PC-3 (cell line): ENCODE measurements around the gene ITIH3. TPM values are rescaled to one million over a fixed set of nuclear protein-coding genes. Genes with fewer than 3 reads are reported as not detected.
A peak's percentile ranks its signal among the peaks of the same experiment; 100 is the strongest.

Experiments used
- ATAC-seq: fragments of 200-7000 bp; cut with Tn5 transposase; 2 replicates; pipeline ENCODE4 v1.9.1; 2020; ENCODE audit warnings: mild to moderate bottlenecking, moderate library complexity
- BruUV-seq: library from RNA; stranded (reverse); fragments of 400-500 nt; replicated peaks from 2 replicates; lab custom pipeline; 2021; lab: Mats Ljungman, UMichigan
- CTCF ChIA-PET: fragments of 300-600 bp; sonication (Branson Sonifier 250); formaldehyde crosslinking; loops from one replicate; lab custom pipeline; 2022; ENCODE audit warnings: antibody characterized with exemption; lab: Charles Lee
- POLR2A ChIA-PET: fragments of 300-600 bp; sonication (Branson Sonifier 250); formaldehyde crosslinking; loops from one replicate; lab custom pipeline; 2022; ENCODE audit warnings: antibody characterized with exemption; ENCODE audit not compliant: unreplicated experiment; lab: Charles Lee
- DNase-seq: peaks from one replicate; pipeline ENCODE4 v3.0.0-alpha.2; 2015
- H2AFZ ChIP-seq: fragments of 300-600 bp; sonication (generic); 2 replicates; pipeline ENCODE4 v1.6.0; 2016; ENCODE audit warnings: antibody characterized with exemption, low read length
- H3F3A ChIP-seq: fragments of 300-600 bp; sonication (generic); one replicate; pipeline ENCODE4 v1.6.0; 2017; ENCODE audit warnings: antibody characterized with exemption, low read length, control low read depth, mild to moderate bottlenecking; ENCODE audit not compliant: unreplicated experiment
- H3K27ac ChIP-seq: fragments of 300-600 bp; sonication (generic); 2 replicates; pipeline ENCODE4 v1.5.1; 2016; ENCODE audit warnings: mild to moderate bottlenecking, low read length
- H3K27me3 ChIP-seq: fragments of 300-600 bp; sonication (generic); 2 replicates; pipeline ENCODE4 v1.6.1; 2016; ENCODE audit warnings: low read length, mixed read lengths
- H3K36me3 ChIP-seq: fragments of 300-600 bp; sonication (generic); 2 replicates; pipeline ENCODE4 v1.6.1; 2016; ENCODE audit warnings: low read depth, mixed run types, low read length, mixed read lengths
- H3K4me1 ChIP-seq: fragments of 300-600 bp; sonication (generic); 2 replicates; pipeline ENCODE4 v1.5.1; 2016; ENCODE audit warnings: low read length; ENCODE audit not compliant: insufficient read depth
- H3K4me2 ChIP-seq: fragments of 300-600 bp; sonication (generic); 2 replicates; pipeline ENCODE4 v1.6.0; 2016; ENCODE audit warnings: low read length
- H3K4me3 ChIP-seq: fragments of 300-600 bp; sonication (generic); 2 replicates; pipeline ENCODE4 v1.5.1; 2016; ENCODE audit warnings: mild to moderate bottlenecking, low read length, mixed read lengths
- H3K79me2 ChIP-seq: fragments of 300-600 bp; sonication (generic); 2 replicates; pipeline ENCODE4 v1.6.1; 2017; ENCODE audit warnings: low read length, mixed read lengths
- H3K9ac ChIP-seq: fragments of 300-600 bp; sonication (generic); 2 replicates; pipeline ENCODE4 v1.6.0; 2016; ENCODE audit warnings: mild to moderate bottlenecking, low read length
- H3K9me2 ChIP-seq: fragments of 300-600 bp; sonication (generic); replicated peaks from 2 replicates; pipeline ENCODE4 v1.6.1; 2016; ENCODE audit warnings: mixed run types, low read length, mixed read lengths
- H3K9me3 ChIP-seq: fragments of 300-600 bp; sonication (generic); 2 replicates; pipeline ENCODE4 v1.6.1; 2016; ENCODE audit warnings: low read length, mixed read lengths
- H4K20me1 ChIP-seq: fragments of 300-600 bp; sonication (generic); 2 replicates; pipeline ENCODE4 v1.6.1; 2016; ENCODE audit warnings: low read length, mixed read lengths
- EZH2 ChIP-seq: fragments of 300-600 bp; sonication (generic); IDR thresholded peaks from one replicate; pipeline ENCODE4 v1.6.1; 2017; ENCODE audit warnings: antibody characterized with exemption, mild to moderate bottlenecking, low read length; ENCODE audit not compliant: unreplicated experiment
- EZH2phosphoT487 ChIP-seq: fragments of 300-600 bp; sonication (generic); IDR thresholded peaks from 2 replicates; pipeline ENCODE4 v1.6.1; 2018; ENCODE audit warnings: mild to moderate bottlenecking, antibody characterized with exemption, low read length, borderline replicate concordance
- intact Hi-C: fragments of 100-400 bp; cut with micrococcal nuclease; formaldehyde crosslinking; loops from 2 replicates; pipeline ENCODE4 v1.9.0; 2023
- total RNA-seq: library from RNA; depleted of rRNA; stranded (reverse); fragments of >200 nt; gene quantifications from 2 replicates; pipeline ENCODE4 v1.2.3, GENCODE V29; 2014
- TF ChIP-seq, protein P1 (sequence below): fragments of 300-600 bp; sonication (generic); conservative IDR thresholded peaks from 2 replicates; pipeline ENCODE4 v1.5.1; 2017; ENCODE audit warnings: antibody characterized with exemption, low read depth, mild to moderate bottlenecking, low read length

The ITIH3 gene
- total RNA-seq, 1 experiment from 2014 or later, result not detected

DNA sequence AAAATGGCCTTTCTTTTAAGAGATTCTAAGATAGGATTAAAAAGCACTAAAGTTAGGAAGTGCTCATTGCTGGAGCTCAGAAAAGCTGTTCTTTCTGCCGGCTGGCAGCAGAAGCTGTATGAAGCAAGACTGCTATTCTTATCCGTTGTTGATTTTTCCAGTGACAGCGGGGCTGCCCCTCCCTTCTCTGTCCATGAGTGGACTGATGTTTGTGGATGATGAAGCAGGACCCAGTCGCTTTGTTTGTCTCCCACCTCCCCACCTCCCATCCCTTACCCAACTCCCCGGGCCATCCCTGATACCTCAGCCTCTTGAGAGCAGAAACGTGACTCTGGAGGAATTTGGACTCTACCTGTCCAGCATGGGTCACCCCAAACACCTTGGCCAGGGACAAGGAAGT, 50.6 kb downstream of the ITIH3 start:
- H2AFZ ChIP-seq, result no peak overlapping the region
- no peak overlapping the region for H3K9ac ChIP-seq
- no peaks in the 10 kb centered on the region for H3F3A ChIP-seq
- no TSS peak for BruUV-seq
- POLR2A ChIA-PET, result no interaction called here
- no peaks in the 10 kb centered on the region for H3K79me2 ChIP-seq
- intact Hi-C loops, result no loop called here
- H3K27me3 ChIP-seq, result no peaks in the 10 kb centered on the region
- CTCF ChIA-PET, result interaction anchor here (0.6 kb wide), 1 partner anchor 14 kb away, joined by 3 read pairs; no protein-coding TSS in a partner anchor
- no peak for ATAC-seq
- H3K4me3 ChIP-seq, result no peak overlapping the region
- H3K27ac ChIP-seq, result no peak overlapping the region
- H3K4me2 ChIP-seq, result no peak overlapping the region
- TF ChIP-seq EZH2 (no peak), EZH2phosphoT487 (no peak)
- TF ChIP-seq, protein P1, sequence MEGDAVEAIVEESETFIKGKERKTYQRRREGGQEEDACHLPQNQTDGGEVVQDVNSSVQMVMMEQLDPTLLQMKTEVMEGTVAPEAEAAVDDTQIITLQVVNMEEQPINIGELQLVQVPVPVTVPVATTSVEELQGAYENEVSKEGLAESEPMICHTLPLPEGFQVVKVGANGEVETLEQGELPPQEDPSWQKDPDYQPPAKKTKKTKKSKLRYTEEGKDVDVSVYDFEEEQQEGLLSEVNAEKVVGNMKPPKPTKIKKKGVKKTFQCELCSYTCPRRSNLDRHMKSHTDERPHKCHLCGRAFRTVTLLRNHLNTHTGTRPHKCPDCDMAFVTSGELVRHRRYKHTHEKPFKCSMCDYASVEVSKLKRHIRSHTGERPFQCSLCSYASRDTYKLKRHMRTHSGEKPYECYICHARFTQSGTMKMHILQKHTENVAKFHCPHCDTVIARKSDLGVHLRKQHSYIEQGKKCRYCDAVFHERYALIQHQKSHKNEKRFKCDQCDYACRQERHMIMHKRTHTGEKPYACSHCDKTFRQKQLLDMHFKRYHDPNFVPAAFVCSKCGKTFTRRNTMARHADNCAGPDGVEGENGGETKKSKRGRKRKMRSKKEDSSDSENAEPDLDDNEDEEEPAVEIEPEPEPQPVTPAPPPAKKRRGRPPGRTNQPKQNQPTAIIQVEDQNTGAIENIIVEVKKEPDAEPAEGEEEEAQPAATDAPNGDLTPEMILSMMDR, result no peak
- H3K4me1 ChIP-seq, result no peaks in the 10 kb centered on the region
- DNase-seq, result no peak
- H3K9me2 ChIP-seq, result no peaks in the 10 kb centered on the region
- H3K36me3 ChIP-seq, result peaks cover 3% of the 10 kb centered on the region; the same call in 1 of the 2 replicates
- H3K9me3 ChIP-seq, result no peaks in the 10 kb centered on the region
- H4K20me1 ChIP-seq, result no peaks in the 10 kb centered on the region

DNA sequence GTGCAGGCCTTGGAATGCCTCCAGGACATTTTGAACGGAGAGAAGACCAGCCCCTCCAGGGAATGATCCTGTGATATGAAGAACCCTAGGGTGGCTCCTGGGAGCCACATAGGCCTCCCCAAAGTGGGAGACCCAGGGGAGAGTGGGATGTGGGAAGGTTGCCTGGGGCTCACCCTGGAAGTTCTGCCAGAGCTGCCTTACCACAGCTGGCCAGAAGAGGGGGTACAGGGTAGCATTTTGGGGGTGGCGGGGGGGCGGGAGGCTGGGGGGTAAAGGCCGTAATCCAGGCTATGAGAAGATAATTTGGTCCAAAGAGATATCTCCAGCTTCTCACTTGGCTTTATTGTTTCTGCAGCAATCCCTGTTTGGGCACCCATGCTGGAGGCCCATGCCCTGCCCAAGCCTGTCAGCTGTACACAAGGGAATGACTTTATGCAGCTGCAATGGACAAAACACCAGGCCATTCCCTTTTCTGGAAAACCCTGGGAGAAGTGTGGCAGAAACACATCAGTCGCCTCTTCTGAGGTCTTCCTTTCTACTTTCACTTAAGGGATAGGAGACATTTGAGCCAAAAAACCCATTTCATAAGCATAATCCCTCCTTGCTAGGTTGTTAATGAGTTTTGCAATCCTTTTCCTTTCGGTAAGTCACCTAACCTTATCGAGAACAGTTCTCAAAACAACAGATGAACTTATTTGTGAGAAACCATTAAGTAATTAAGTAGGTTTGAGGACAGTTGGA, 51.3 kb downstream of the ITIH3 start:
- no peak for ATAC-seq

More for the DNA sequence above, 51.3 kb downstream of the ITIH3 start:
- H3K27ac ChIP-seq, result no peak overlapping the region
- H3K9me3 ChIP-seq, result no peaks in the 10 kb centered on the region
- no peak overlapping the region for H3K4me2 ChIP-seq
- TF ChIP-seq, protein P1, result peak; percentile 52
- TF ChIP-seq EZH2phosphoT487, result no peak
- no TSS peak for BruUV-seq
- no peaks in the 10 kb centered on the region for H3F3A ChIP-seq
- H2AFZ ChIP-seq, result no peak overlapping the region
- no peak for DNase-seq
- CTCF ChIA-PET, result interaction anchor here (0.6 kb wide), 1 partner anchor 15 kb away, joined by 3 read pairs; no protein-coding TSS in a partner anchor
- no peaks in the 10 kb centered on the region for H3K4me1 ChIP-seq
- no peak overlapping the region for H3K9ac ChIP-seq
- intact Hi-C loops, result no loop called here
- no peaks in the 10 kb centered on the region for H3K27me3 ChIP-seq
- no peaks in the 10 kb centered on the region for H3K9me2 ChIP-seq
- POLR2A ChIA-PET, result interaction anchor here (0.6 kb wide), 1 partner anchor 87 kb away, joined by 3 read pairs; no protein-coding TSS in a partner anchor
- no peaks in the 10 kb centered on the region for H4K20me1 ChIP-seq
- H3K36me3 ChIP-seq, result peaks cover 3% of the 10 kb centered on the region; the same call in 1 of the 2 replicates
- no peaks in the 10 kb centered on the region for H3K79me2 ChIP-seq
- H3K4me3 ChIP-seq, result no peak overlapping the region
